Heart left ventricle (tissue), 13 donors: Measurements from ENCODE around the gene VPS18.

Source experiments
- POLR2A ChIP-seq, 2 donors: fragments of 450-650 bp; IDR thresholded peaks; one replicate each; pipeline ENCODE4 v1.6.1; 2017; ENCODE audit warnings: antibody characterized with exemption in 2 of 2, mild to moderate bottlenecking in 2 of 2, moderate library complexity in 2 of 2
- TF ChIP-seq, protein P1 (sequence below), 12 donors: fragments of 200-600 bp; sonication (generic) in 4 of 12; IDR thresholded peaks; one replicate each; pipeline versions ENCODE4 v1.5.0 to v1.8.0; 2018 to 2022; ENCODE audit warnings: antibody characterized with exemption in 12 of 12, mild to moderate bottlenecking in 5 of 12
- donor health status: ischemic (EF 13 %, LVEDD 7.1; RV severe dilation, severe dysfunction).
- donor health status: DM: no; HTN: yes; CAD: no.
- donor health status: DM: no; HTN: no; CAD: no.
- donor health status: ischemic (EF 25% LVEDD 6.9; RV normal size, moderate dysfunction).
- donor health status: ischemic (EF 25% LVEDD 5.7; RV mildly dilated, moderate dysfunction).
- donor health status: ischemic (EF 35%, LVEDD 5.7; RV mildly dilated, moderate dysfunction).
- donor health status: nonischemic (EF 11% LVEDD 7.7; RV severe dilation, severe dysfunction).
- donor health status: DM: yes; HTN: yes; CAD: no.
- donor health status: PGD.
- donor health status: ischemic (EF 29% LVEDD 5.4; RV normal size, mild dysfunction).
- donor health status: nonischemic (EF 23%, LVEDD 6.1; RV moderate dilation, normal function).

DNA sequence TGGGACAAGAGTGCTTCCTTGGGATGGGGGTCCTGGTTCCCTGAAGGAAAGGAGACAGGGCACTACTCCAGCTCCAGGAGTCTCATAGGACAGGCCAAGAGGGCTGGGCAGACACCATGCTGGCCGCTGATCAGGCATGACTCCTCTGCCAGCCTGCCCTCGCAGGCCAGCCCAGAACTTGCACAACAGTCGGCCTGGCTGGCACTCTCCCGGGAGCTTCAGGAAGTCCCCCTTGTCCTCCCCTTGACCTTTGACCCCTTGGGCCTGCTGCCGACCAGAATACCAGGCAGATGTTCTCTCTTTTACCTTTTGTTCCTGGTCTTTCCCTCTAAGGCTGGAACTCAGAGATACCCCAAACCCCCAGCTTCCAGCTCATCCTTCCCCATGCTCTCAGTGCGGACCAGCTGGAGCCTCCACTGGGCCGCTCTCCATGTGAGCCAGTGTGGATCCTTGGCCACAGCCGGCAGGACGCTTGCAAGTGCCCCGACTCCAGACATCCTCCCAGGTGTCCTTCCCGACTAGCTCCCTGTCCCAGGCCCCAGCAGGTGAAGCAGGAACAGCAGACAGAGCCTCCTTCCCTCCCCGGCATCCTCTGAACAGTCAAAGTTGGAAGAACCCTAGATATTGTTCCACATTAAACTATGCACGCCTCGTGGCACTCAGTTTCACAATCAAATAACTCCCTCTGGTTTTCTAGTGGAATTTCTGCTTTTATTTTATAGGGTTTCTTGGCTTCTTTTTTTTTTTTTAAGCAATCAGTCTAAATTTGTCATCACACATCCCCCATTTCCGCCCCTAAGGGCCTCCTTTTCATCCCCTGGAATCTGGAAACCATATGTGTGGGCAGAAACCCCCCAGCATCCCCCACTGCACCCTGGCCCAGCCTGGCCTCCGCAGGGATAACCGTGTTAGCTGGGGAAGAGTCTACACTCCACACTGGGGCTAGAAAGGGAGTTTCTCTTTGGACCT is 15.7 kb downstream of the VPS18 start:
- TF ChIP-seq, protein P1, sequence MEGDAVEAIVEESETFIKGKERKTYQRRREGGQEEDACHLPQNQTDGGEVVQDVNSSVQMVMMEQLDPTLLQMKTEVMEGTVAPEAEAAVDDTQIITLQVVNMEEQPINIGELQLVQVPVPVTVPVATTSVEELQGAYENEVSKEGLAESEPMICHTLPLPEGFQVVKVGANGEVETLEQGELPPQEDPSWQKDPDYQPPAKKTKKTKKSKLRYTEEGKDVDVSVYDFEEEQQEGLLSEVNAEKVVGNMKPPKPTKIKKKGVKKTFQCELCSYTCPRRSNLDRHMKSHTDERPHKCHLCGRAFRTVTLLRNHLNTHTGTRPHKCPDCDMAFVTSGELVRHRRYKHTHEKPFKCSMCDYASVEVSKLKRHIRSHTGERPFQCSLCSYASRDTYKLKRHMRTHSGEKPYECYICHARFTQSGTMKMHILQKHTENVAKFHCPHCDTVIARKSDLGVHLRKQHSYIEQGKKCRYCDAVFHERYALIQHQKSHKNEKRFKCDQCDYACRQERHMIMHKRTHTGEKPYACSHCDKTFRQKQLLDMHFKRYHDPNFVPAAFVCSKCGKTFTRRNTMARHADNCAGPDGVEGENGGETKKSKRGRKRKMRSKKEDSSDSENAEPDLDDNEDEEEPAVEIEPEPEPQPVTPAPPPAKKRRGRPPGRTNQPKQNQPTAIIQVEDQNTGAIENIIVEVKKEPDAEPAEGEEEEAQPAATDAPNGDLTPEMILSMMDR (IDR thresholded peaks at IDR 0.05): no peak
- no peak for TF ChIP-seq POLR2A (IDR thresholded peaks at IDR 0.05)
